ENCODE measurements around the gene BACH1. TPM values are rescaled to one million over a fixed set of nuclear protein-coding genes. Genes with fewer than 3 reads are reported as not detected.

BACH1 gene
- total RNA-seq, 2 experiments from 2014 or later, result 27.3 to 28.2 TPM

GRCh38 chr21:29289317-29289716 lies 9.4 kb upstream of the BACH1 start:
- peaks cover 6% of the 10 kb centered on the region for H3K27me3 Mint-ChIP-seq
- peaks cover 10% of the 10 kb centered on the region for H3K4me1 Mint-ChIP-seq (ENCODE audit: low read depth)

DNA sequence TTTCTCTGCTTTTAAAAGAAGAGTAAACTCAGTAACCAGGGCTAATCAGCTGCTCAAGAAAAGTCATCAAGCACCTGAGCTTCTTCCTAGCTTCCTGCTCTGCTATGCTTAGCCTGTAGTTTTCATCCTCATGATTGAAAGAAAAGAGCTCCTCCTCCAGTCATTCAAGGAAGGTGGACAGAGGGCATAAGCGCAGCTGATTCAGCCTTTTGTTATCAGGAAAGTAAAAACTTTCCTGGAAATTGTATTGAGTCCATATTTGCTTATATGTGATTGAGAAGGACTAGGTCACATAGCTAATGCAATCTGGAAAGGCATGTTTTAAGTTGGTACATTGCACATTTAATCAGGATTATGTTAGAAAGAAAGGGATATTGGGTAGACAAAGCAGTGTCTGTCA lies 8.5 kb upstream of the BACH1 start:
- POLR2A ChIA-PET, result interaction anchor here (1.0 kb wide), 1 partner anchor 9 kb away, joined by 3 read pairs; no protein-coding TSS in a partner anchor
- Mint-ChIP-seq H3K36me3 (ENCODE audit: low read depth) (no peaks in the 10 kb centered on the region), H3K9me3 (peaks cover under 1% of the 10 kb centered on the region), H3K4me3 (no peak overlapping the region), H3K27ac (no peak overlapping the region), H3K4me1 (ENCODE audit: low read depth) (peaks cover 19% of the 10 kb centered on the region), H3K27me3 (peaks cover 4% of the 10 kb centered on the region)
- no peak for DNase-seq
- no peak for ATAC-seq
- CTCF ChIA-PET, result interaction anchor here (1.1 to 1.5 kb wide), 4 partner anchors 42 to 82 kb away, joined by 3 to 4 read pairs (median 4); no protein-coding TSS in a partner anchor
- no peak for TF ChIP-seq CTCF (IDR thresholded peaks at IDR 0.05)
- intact Hi-C loops (cut with micrococcal nuclease), result no loop called here

More at GRCh38 chr21:29289317-29289716, 9.4 kb upstream of the BACH1 start:
- ChIA-PET POLR2A (interaction anchor here (0.9 kb wide), 1 partner anchor 45 kb away, joined by 3 read pairs; no protein-coding TSS in a partner anchor), CTCF (interaction anchor here (0.9 to 1.5 kb wide), 3 partner anchors 13 to 203 kb away, joined by 3 to 4 read pairs (median 3); no protein-coding TSS in a partner anchor)
- Mint-ChIP-seq H3K4me3 (no peak overlapping the region), H3K36me3 (ENCODE audit: low read depth) (no peaks in the 10 kb centered on the region), H3K9me3 (no peaks in the 10 kb centered on the region), H3K27ac (no peak overlapping the region)
- intact Hi-C loops (cut with micrococcal nuclease), result no loop called here
- DNase-seq (no peak), ATAC-seq (no peak)
- TF ChIP-seq CTCF (IDR thresholded peaks at IDR 0.05), result no peak

DNA sequence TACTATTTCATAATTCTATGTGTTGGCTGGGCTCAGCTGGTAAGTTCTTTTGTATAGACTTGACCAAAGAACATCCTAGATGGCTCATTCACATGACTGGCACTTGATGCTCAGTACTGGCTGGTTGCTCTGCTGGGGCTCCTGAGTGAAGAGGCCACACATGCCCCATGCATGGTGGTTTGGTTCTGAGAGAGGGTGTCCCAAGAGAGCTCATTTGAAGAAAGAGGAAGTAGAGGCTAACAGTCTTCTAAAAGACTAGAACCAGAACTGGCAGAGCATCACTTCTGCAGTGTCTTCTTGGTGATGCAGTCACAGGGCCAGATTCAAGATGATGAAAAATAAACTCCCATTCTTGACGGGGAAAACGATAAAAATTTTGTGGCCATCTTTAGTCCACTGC lies 5.2 kb upstream of the BACH1 start:
- intact Hi-C loops (cut with micrococcal nuclease), result no loop called here
- POLR2A ChIA-PET, result no interaction called here
- peaks cover 15% of the 10 kb centered on the region for H3K9me3 Mint-ChIP-seq
- ATAC-seq (no peak), DNase-seq (no peak)
- H3K27ac Mint-ChIP-seq, result no peak overlapping the region
- no peak for TF ChIP-seq CTCF (IDR thresholded peaks at IDR 0.05)
- H3K4me1 Mint-ChIP-seq (ENCODE audit: low read depth), result peaks cover 36% of the 10 kb centered on the region
- H3K4me3 Mint-ChIP-seq, result no peak overlapping the region
- H3K27me3 Mint-ChIP-seq, result peaks cover 1% of the 10 kb centered on the region
- CTCF ChIA-PET, result interaction anchor here (1.3 kb wide), 1 partner anchor 68 kb away, joined by 3 read pairs; no protein-coding TSS in a partner anchor
- H3K36me3 Mint-ChIP-seq (ENCODE audit: low read depth), result peaks cover 7% of the 10 kb centered on the region

DNA sequence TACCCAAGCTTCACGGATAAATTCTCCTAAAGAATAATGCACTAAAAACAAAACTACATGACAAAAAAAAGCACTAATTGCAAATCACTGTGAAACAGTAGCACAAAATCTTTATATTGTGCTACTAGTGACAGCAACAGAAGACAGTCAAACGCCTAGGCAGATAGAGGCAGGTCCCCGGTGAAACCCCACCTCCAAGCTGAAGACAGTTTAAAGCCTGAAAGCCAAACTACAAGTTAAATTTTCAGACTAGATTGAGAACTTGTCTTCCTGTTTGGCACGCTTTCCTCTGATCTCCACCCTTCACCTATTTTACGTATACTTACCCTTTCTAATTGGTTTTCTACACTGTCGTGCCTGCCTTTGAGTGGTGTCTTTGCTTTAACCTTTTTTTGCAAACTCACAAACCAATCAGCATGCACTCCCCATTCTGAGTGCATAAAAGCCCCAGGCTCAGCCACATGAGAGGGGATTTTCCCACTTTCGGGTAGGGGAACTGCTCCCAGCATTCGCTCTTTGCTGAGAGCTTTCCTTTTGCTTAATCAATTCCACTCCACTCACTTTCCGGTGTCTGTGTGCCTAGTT lies 3.6 kb upstream of the BACH1 start:
- no peak for TF ChIP-seq CTCF (IDR thresholded peaks at IDR 0.05)
- intact Hi-C loops (cut with micrococcal nuclease), result loop anchor here (5.0 kb wide), 1 partner anchor 98 kb away; no protein-coding TSS in a partner anchor
- peaks cover 12% of the 10 kb centered on the region for H3K36me3 Mint-ChIP-seq (ENCODE audit: low read depth)
- peaks cover 15% of the 10 kb centered on the region for H3K9me3 Mint-ChIP-seq
- ChIA-PET CTCF (interaction anchor here (1.2 to 1.6 kb wide), 2 partner anchors 169 to 554 kb away, joined by 3 read pairs; no protein-coding TSS in a partner anchor), POLR2A (interaction anchor here (0.7 to 1.6 kb wide), 3 partner anchors 9 to 141 kb away, joined by 3 to 5 read pairs (median 4); no protein-coding TSS in a partner anchor)
- H3K4me1 Mint-ChIP-seq (ENCODE audit: low read depth), result peaks cover 42% of the 10 kb centered on the region
- peaks cover 1% of the 10 kb centered on the region for H3K27me3 Mint-ChIP-seq
- H3K4me3 Mint-ChIP-seq, result peak overlapping the region; percentile 26
- ATAC-seq, result no peak
- peak overlapping the region; percentile 63 for H3K27ac Mint-ChIP-seq
- DNase-seq, result peak; percentile 47

DNA sequence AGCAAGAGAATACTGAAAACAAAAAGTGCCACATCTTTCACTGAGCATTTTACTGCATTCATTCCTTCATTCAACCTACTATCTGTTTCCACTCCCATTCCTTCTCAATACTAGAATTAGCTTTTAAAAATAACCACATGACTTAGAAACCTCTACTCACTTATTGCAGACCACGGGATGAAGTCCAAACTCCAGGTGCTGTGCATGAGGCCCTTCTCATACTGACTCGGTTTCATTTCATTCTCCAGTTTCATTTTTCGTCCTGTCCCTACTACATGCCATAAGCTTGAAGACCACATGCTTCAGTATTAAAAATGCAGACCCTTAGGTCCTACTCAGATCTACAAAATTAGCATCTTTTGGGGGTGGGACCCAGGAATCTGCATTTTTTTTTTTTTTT lies 2.3 kb upstream of the BACH1 start:
- ATAC-seq, result no peak
- Mint-ChIP-seq H3K9me3 (peaks cover 15% of the 10 kb centered on the region), H3K27me3 (no peaks in the 10 kb centered on the region), H3K36me3 (ENCODE audit: low read depth) (peaks cover 19% of the 10 kb centered on the region), H3K4me3 (no peak overlapping the region), H3K27ac (no peak overlapping the region), H3K4me1 (ENCODE audit: low read depth) (peaks cover 53% of the 10 kb centered on the region)
- no peak for TF ChIP-seq CTCF (IDR thresholded peaks at IDR 0.05)
- CTCF ChIA-PET, result no interaction called here
- POLR2A ChIA-PET, result interaction anchor here (0.7 kb wide), 1 partner anchor 223 kb away, joined by 4 read pairs; the partner anchor contains the start of gene CCT8
- intact Hi-C loops (cut with micrococcal nuclease), result loop anchor here (5.0 kb wide), 1 partner anchor 99 kb away; no protein-coding TSS in a partner anchor
- DNase-seq, result no peak
